Loucy (cell line): ENCODE results near the gene E4F1.

ENCODE experiments used
- EZH2phosphoT487 ChIP-seq: fragments of 200-600 bp; IDR thresholded peaks from 2 replicates; pipeline ENCODE4 v1.6.1; 2018; ENCODE audit warnings: antibody characterized with exemption, mild to moderate bottlenecking, moderate library complexity, borderline replicate concordance
- TF ChIP-seq, protein P1 (sequence below): fragments of 200-600 bp; sonication (generic); conservative IDR thresholded peaks from 2 replicates; pipeline ENCODE4 v1.5.1; 2014; ENCODE audit warnings: mild to moderate bottlenecking, antibody characterized with exemption, low read length

DNA sequence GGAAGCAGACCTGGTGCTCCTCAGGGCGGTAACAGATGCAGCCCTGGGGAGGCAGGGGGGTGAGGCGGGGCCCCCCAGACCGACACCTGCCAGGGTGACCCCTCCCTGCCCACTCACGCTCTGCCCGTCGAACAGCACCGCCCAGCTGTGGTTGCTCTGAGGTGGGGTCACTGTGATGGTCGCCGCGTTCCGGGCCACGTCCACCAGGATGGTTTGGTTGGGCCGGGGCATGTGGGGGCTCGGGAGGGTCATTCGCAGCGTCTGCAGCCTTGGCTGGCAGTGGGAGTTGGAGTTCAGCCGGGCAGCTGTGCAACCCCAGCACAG, 13.4 kb upstream of the E4F1 start:
- TF ChIP-seq, protein P1, sequence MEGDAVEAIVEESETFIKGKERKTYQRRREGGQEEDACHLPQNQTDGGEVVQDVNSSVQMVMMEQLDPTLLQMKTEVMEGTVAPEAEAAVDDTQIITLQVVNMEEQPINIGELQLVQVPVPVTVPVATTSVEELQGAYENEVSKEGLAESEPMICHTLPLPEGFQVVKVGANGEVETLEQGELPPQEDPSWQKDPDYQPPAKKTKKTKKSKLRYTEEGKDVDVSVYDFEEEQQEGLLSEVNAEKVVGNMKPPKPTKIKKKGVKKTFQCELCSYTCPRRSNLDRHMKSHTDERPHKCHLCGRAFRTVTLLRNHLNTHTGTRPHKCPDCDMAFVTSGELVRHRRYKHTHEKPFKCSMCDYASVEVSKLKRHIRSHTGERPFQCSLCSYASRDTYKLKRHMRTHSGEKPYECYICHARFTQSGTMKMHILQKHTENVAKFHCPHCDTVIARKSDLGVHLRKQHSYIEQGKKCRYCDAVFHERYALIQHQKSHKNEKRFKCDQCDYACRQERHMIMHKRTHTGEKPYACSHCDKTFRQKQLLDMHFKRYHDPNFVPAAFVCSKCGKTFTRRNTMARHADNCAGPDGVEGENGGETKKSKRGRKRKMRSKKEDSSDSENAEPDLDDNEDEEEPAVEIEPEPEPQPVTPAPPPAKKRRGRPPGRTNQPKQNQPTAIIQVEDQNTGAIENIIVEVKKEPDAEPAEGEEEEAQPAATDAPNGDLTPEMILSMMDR: no peak
- TF ChIP-seq EZH2phosphoT487: no peak
